Activated CD4-positive, alpha-beta memory T cell treated with anti-CD3 and anti-CD28 coated beads, Interleukin-2, amount 10 ng/mL, durations not matched to agents 7 days and 5 days (primary cell): ENCODE measurements around the gene ZXDB. TPM values are rescaled to one million over a fixed set of nuclear protein-coding genes. Genes with fewer than 3 reads are reported as not detected.
"Not testable (repeated sequence)": the region's sequence is repeated elsewhere in the genome, so short reads cannot be mapped to it uniquely, and the experiment has no call there.

ENCODE experiments used
- CTCF ChIA-PET: fragments of 350-600 bp; sonication (Branson Sonifier 250); formaldehyde crosslinking; loops from one replicate; lab custom pipeline; 2021; ENCODE audit warnings: antibody characterized with exemption, inconsistent platforms; lab: Charles Lee
- POLR2A ChIA-PET: fragments of 350-600 bp; sonication (Branson Sonifier 250); formaldehyde crosslinking; loops from one replicate; lab custom pipeline; 2021; ENCODE audit warnings: antibody characterized with exemption; lab: Charles Lee
- DNase-seq: peaks from one replicate; pipeline ENCODE4 v3.0.0-alpha.2; 2020
- H3K27ac Mint-ChIP-seq: one replicate; pipeline ENCODE4 v1.8.0; 2021; ENCODE audit warnings: mild to moderate bottlenecking, mixed read lengths
- H3K27me3 Mint-ChIP-seq: one replicate; pipeline ENCODE4 v1.8.0; 2021; ENCODE audit warnings: mixed read lengths
- H3K36me3 Mint-ChIP-seq: one replicate; pipeline ENCODE4 v1.8.0; 2021; ENCODE audit warnings: low read depth, mixed read lengths
- H3K4me1 Mint-ChIP-seq: one replicate; pipeline ENCODE4 v1.8.0; 2021; ENCODE audit warnings: mixed read lengths
- H3K4me3 Mint-ChIP-seq: one replicate; pipeline ENCODE4 v1.8.0; 2021; ENCODE audit warnings: mild to moderate bottlenecking, mixed read lengths
- H3K9me3 Mint-ChIP-seq: one replicate; pipeline ENCODE4 v1.8.0; 2021; ENCODE audit warnings: mixed read lengths
- total RNA-seq, 2 experiments: library from RNA; stranded (reverse); gene quantifications; one replicate each; pipeline ENCODE4 v1.2.3, GENCODE V29; 2021

Gene ZXDB
- total RNA-seq, 2 experiments from 2014 or later: 5.5 to 5.9 TPM

DNA sequence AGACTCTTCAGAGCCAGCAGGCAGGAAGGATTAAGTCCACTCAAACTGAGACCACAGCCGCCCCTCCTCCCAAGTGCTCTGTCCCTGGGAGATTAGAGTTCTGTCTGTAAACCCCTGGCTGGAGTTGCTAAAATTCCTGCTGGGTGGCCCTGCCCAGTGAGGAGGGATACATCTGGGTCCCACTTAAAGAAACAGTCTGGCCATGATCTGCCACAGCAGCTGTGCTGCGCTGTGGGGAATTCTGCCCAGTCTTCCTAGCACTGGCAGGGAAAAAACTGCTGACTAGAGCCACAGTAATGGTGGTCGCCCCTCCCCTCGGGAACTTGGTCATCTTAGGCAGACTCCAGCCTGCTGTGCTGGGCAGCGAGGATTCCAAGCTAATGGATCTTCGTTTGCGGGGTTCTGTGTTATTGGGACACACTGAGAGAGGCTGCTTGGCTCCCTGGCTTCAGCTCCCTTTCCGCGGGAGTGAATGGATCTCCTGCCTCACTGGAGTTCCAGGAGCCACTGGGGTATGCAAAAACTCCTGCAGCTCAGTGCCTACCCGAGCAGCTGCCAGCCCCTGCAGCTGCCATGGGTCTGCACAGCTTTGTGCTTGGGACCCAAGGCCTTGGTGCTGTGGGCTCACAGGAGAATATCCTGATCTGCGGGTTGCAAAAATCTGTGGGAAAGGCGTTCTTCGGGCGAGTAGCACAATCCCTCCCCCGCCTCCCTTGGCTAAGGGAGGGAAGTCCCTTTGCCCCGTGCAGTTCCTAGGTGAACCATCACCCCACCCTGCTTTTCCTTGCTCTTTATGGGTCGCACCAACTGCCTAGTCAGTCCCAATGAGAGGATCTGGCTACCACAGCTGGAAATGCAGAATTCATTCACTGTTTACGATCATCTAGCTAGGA lies 15.7 kb downstream of the ZXDB start:
- POLR2A ChIA-PET: no interaction called here
- CTCF ChIA-PET: no interaction called here
- H3K9me3 Mint-ChIP-seq: no peaks in the 10 kb centered on the region
- no peak overlapping the region for H3K4me3 Mint-ChIP-seq
- H3K27me3 Mint-ChIP-seq: no peaks in the 10 kb centered on the region
- DNase-seq: no peak
- H3K27ac Mint-ChIP-seq: no peak overlapping the region
- no peaks in the 10 kb centered on the region for H3K36me3 Mint-ChIP-seq
- no peaks in the 10 kb centered on the region for H3K4me1 Mint-ChIP-seq

DNA sequence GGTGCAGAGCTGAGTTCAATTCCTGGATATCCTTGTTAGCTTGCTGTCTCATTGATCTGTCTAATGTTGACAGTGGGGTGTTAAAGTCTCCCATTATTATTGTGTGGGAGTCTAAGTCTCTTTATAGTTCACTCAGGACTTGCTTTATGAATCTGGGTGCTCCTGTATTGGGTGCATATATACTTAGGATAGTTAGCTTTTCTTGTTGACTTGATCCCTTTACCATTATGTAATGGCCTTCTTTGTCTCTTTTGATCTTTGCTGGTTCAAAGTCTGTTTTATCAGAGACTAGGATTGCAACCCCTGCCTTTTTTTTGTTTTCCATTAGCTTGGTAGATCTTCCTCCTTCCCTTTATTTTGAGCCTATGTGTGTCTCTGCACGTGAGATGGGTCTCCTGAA lies 21.5 kb downstream of the ZXDB start:
- H3K4me3 Mint-ChIP-seq, POLR2A ChIA-PET, CTCF ChIA-PET, H3K4me1 Mint-ChIP-seq, H3K27ac Mint-ChIP-seq, DNase-seq, H3K36me3 Mint-ChIP-seq, H3K9me3 Mint-ChIP-seq, H3K27me3 Mint-ChIP-seq: not testable (repeated sequence)

DNA sequence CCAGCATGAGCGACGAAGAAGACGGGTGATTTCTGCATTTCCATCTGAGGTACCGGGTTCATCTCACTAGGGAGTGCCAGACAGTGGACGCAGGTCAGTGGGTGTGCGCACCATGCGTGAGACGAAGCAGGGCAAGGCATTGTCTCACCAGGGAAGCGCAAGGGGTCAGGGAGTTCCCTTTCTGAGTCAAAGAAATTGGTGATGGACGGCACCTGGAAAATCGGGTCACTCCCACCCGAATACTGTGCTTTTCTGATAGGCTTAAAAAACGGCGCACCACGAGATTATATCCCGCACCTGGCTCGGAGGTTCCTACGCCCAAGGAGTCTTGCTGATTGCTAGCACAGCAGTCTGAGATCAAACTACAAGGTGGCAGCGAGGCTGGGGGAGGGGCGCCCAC lies 37.6 kb downstream of the ZXDB start:
- CTCF ChIA-PET, H3K4me3 Mint-ChIP-seq, POLR2A ChIA-PET, H3K9me3 Mint-ChIP-seq, H3K27ac Mint-ChIP-seq, H3K27me3 Mint-ChIP-seq, H3K36me3 Mint-ChIP-seq, DNase-seq, H3K4me1 Mint-ChIP-seq: not testable (repeated sequence)

DNA sequence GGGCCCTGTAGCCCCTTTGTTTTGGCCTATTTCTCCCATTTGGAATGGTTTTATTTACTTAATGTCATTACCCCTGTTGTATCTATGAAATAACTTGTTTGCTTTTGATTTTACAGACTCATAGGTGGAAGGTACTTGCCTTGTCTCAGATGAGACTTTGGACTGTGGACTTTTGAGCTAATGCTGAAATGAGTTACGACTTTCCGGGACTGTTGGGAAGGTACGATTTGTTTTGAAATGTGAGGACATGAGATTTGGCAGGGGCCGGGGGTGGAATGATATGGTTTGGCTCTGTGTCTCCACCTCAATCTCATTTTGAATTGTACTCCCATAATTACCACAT lies 48.8 kb downstream of the ZXDB start:
- DNase-seq: no peak
- H3K4me3 Mint-ChIP-seq: no peak overlapping the region
- CTCF ChIA-PET: no interaction called here
- POLR2A ChIA-PET: no interaction called here
- no peaks in the 10 kb centered on the region for H3K27me3 Mint-ChIP-seq
- H3K9me3 Mint-ChIP-seq: no peaks in the 10 kb centered on the region
- H3K36me3 Mint-ChIP-seq: no peaks in the 10 kb centered on the region
- no peak overlapping the region for H3K27ac Mint-ChIP-seq
- H3K4me1 Mint-ChIP-seq: no peaks in the 10 kb centered on the region

DNA sequence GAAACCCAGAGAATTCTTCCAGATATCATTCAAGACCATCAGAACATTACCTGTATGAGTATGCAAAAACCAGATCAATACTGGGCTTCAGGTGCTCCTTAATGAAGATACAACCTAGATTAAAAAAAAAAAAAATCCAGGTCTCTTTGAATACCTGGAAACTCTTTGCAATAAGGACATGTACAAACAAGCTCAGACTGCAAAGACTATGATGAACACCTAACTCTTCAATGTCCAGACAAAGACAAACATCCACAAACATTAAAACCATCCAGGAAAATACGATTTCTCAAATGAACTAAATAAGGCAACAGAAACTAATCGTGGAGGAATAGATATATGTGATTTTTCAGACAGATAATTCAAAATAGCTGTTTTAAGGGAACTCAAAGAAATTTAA lies 49.5 kb downstream of the ZXDB start:
- POLR2A ChIA-PET: no interaction called here
- CTCF ChIA-PET: no interaction called here

DNA sequence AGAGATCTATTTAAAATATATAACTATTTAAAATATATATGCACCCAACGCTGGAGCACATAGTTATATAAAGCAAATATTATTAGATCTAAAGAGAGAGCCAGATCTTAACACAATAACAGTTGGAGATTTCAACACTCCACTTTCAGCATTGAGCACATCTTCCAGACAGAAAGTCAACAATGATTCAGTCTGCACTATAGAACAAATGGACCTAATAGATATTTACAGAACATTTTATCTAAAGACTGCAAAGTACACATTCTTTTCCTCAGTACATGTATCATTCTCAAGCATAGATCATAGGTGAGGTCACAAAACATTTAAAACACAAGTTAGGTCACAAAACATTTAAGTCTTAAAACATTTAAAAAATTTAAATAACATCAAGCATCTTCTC lies 51.9 kb downstream of the ZXDB start:
- Mint-ChIP-seq H3K4me1 (no peaks in the 10 kb centered on the region), H3K9me3 (no peaks in the 10 kb centered on the region)
- POLR2A ChIA-PET: no interaction called here

More for the DNA sequence above, 49.5 kb downstream of the ZXDB start:
- Mint-ChIP-seq H3K4me1 (no peaks in the 10 kb centered on the region), H3K4me3 (no peak overlapping the region), H3K27me3 (no peaks in the 10 kb centered on the region), H3K36me3 (no peaks in the 10 kb centered on the region), H3K9me3 (no peaks in the 10 kb centered on the region), H3K27ac (no peak overlapping the region)
- no peak for DNase-seq

DNA sequence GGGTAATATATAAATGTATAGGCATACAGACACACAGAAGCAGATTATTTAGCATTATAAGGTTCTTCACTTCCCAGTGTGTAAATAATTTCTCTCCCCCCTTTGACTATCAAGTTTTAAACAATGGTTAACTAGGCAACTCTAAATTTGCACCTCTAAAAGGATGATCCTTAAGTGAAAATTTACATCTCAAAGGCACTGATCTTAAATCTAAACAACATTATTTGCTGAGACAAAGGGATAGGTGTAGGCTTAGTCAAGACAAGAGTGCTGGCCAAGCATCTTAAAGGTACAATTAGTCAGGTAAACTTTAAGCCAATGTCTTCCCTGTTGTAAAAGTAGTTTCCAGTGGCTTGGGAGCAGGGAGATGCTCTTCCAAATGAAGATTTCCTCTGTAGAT lies 55.2 kb downstream of the ZXDB start:
- CTCF ChIA-PET: no interaction called here
- POLR2A ChIA-PET: no interaction called here
- Mint-ChIP-seq H3K27ac (no peak overlapping the region), H3K4me3 (no peak overlapping the region), H3K9me3 (no peaks in the 10 kb centered on the region), H3K36me3 (no peaks in the 10 kb centered on the region), H3K4me1 (no peaks in the 10 kb centered on the region), H3K27me3 (no peaks in the 10 kb centered on the region)
- DNase-seq: no peak

More for the DNA sequence above, 51.9 kb downstream of the ZXDB start:
- no peaks in the 10 kb centered on the region for H3K36me3 Mint-ChIP-seq
- H3K4me3 Mint-ChIP-seq: no peak overlapping the region
- H3K27me3 Mint-ChIP-seq: no peaks in the 10 kb centered on the region
- no peak for DNase-seq
- H3K27ac Mint-ChIP-seq: no peak overlapping the region
- CTCF ChIA-PET: no interaction called here

Other genes with a start within 250 kb of the ZXDB start
- gene NLRP2B, start 88.2 kb downstream of the ZXDB start, total RNA-seq: not detected